MM.1S (cell line): Measurements from ENCODE around the gene C3orf20.

Experiments
- DNase-seq: peaks from one replicate; pipeline ENCODE4 v3.0.0-alpha.2; 2015
- H2AFZ ChIP-seq: fragments of 300-600 bp; sonication (generic); 2 replicates; pipeline ENCODE4 v1.6.0; 2016; ENCODE audit warnings: antibody characterized with exemption, low read length
- H3F3A ChIP-seq: fragments of 300-600 bp; sonication (generic); 2 replicates; pipeline ENCODE4 v1.6.1; 2016; ENCODE audit warnings: mild to moderate bottlenecking, antibody characterized with exemption, low read length, moderate library complexity, mixed read lengths; ENCODE audit not compliant: insufficient read depth
- H3K27ac ChIP-seq: fragments of 300-600 bp; sonication (generic); 2 replicates; pipeline ENCODE4 v1.5.1; 2016; ENCODE audit warnings: mild to moderate bottlenecking, low read length
- H3K27me3 ChIP-seq: fragments of 300-600 bp; sonication (generic); replicated peaks from 2 replicates; pipeline ENCODE4 v1.6.0; 2016; ENCODE audit warnings: low read length; ENCODE audit not compliant: insufficient read depth
- H3K36me3 ChIP-seq: fragments of 300-600 bp; sonication (generic); replicated peaks from 2 replicates; pipeline ENCODE4 v1.6.1; 2016; ENCODE audit warnings: mild to moderate bottlenecking, low read length, mixed read lengths; ENCODE audit not compliant: insufficient read depth
- H3K4me1 ChIP-seq: fragments of 300-600 bp; sonication (generic); 2 replicates; pipeline ENCODE4 v1.6.1; 2016; ENCODE audit warnings: low read length, mixed read lengths
- H3K4me2 ChIP-seq: fragments of 300-600 bp; sonication (generic); 2 replicates; pipeline ENCODE4 v1.6.0; 2016; ENCODE audit warnings: low read depth, low read length
- H3K4me3 ChIP-seq: fragments of 300-600 bp; sonication (generic); 2 replicates; pipeline ENCODE4 v1.5.1; 2016; ENCODE audit warnings: low read length, mixed read lengths
- H3K79me2 ChIP-seq: fragments of 300-600 bp; sonication (generic); 2 replicates; pipeline ENCODE4 v1.6.1; 2016; ENCODE audit warnings: mixed run types, low read length, mixed read lengths
- H3K9ac ChIP-seq: fragments of 300-600 bp; sonication (generic); 2 replicates; pipeline ENCODE4 v1.6.1; 2016; ENCODE audit warnings: low read length, mixed read lengths
- H3K9me2 ChIP-seq: fragments of 300-600 bp; sonication (generic); replicated peaks from 2 replicates; pipeline ENCODE4 v1.6.1; 2016; ENCODE audit warnings: mild to moderate bottlenecking, low read length, mixed read lengths; ENCODE audit not compliant: insufficient read depth
- H3K9me3 ChIP-seq: fragments of 300-600 bp; sonication (generic); replicated peaks from 2 replicates; pipeline ENCODE4 v1.6.1; 2016; ENCODE audit warnings: mild to moderate bottlenecking, low read length, mixed read lengths; ENCODE audit not compliant: insufficient read depth
- H4K20me1 ChIP-seq: fragments of 300-600 bp; sonication (generic); 2 replicates; pipeline ENCODE4 v1.6.1; 2016; ENCODE audit warnings: mild to moderate bottlenecking, low read length, moderate library complexity, mixed read lengths; ENCODE audit not compliant: insufficient read depth
- EZH2 ChIP-seq: fragments of 300-600 bp; sonication (generic); optimal IDR thresholded peaks from 2 replicates; pipeline ENCODE3; 2017; ENCODE audit warnings: low read depth, mild to moderate bottlenecking, antibody characterized with exemption, low read length, mixed read lengths
- EZH2phosphoT487 ChIP-seq: fragments of 300-600 bp; sonication (generic); IDR thresholded peaks from 2 replicates; pipeline ENCODE4 v1.6.1; 2018; ENCODE audit warnings: antibody characterized with exemption, low read length
- TF ChIP-seq, protein P1 (sequence below): fragments of 300-600 bp; sonication (generic); IDR thresholded peaks from 2 replicates; pipeline ENCODE4 v1.5.1; 2016; ENCODE audit warnings: antibody characterized with exemption, low read length, mixed read lengths

C3orf20 gene

DNA sequence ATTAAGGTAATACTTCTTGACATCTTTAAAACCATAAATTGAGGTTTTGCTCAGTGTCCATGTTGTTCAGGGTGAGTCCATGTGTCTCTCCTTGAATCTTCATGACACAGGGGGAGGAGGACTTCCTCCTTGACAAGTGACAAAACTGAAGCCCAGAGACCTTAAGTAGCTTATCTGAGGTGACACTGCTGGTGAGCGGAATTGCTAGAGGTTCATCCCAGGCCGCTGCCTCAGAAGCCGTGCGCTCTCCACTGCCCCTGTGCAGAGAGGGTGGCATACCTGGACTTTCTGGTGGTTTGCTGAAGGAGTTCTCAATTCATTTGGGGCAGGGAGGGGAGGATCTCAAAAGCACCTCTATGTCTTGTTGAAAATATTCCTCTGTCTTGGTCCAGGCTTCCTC is 46.5 kb upstream of the C3orf20 start:
- H3K79me2 ChIP-seq = no peaks in the 10 kb centered on the region
- H3K4me2 ChIP-seq = no peak overlapping the region
- no peaks in the 10 kb centered on the region for H3F3A ChIP-seq
- no peaks in the 10 kb centered on the region for H4K20me1 ChIP-seq
- no peak overlapping the region for H2AFZ ChIP-seq
- no peak overlapping the region for H3K9ac ChIP-seq
- no peaks in the 10 kb centered on the region for H3K4me1 ChIP-seq
- H3K27me3 ChIP-seq = peaks cover 7% of the 10 kb centered on the region; the same call in 1 of the 2 replicates
- no peaks in the 10 kb centered on the region for H3K9me2 ChIP-seq
- H3K9me3 ChIP-seq = no peaks in the 10 kb centered on the region
- no peak overlapping the region for H3K27ac ChIP-seq
- no peak for DNase-seq
- no peaks in the 10 kb centered on the region for H3K36me3 ChIP-seq
- no peak overlapping the region for H3K4me3 ChIP-seq
- TF ChIP-seq, protein P1, sequence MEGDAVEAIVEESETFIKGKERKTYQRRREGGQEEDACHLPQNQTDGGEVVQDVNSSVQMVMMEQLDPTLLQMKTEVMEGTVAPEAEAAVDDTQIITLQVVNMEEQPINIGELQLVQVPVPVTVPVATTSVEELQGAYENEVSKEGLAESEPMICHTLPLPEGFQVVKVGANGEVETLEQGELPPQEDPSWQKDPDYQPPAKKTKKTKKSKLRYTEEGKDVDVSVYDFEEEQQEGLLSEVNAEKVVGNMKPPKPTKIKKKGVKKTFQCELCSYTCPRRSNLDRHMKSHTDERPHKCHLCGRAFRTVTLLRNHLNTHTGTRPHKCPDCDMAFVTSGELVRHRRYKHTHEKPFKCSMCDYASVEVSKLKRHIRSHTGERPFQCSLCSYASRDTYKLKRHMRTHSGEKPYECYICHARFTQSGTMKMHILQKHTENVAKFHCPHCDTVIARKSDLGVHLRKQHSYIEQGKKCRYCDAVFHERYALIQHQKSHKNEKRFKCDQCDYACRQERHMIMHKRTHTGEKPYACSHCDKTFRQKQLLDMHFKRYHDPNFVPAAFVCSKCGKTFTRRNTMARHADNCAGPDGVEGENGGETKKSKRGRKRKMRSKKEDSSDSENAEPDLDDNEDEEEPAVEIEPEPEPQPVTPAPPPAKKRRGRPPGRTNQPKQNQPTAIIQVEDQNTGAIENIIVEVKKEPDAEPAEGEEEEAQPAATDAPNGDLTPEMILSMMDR = no peak
- TF ChIP-seq EZH2phosphoT487 = no peak
- no peak for TF ChIP-seq EZH2

DNA sequence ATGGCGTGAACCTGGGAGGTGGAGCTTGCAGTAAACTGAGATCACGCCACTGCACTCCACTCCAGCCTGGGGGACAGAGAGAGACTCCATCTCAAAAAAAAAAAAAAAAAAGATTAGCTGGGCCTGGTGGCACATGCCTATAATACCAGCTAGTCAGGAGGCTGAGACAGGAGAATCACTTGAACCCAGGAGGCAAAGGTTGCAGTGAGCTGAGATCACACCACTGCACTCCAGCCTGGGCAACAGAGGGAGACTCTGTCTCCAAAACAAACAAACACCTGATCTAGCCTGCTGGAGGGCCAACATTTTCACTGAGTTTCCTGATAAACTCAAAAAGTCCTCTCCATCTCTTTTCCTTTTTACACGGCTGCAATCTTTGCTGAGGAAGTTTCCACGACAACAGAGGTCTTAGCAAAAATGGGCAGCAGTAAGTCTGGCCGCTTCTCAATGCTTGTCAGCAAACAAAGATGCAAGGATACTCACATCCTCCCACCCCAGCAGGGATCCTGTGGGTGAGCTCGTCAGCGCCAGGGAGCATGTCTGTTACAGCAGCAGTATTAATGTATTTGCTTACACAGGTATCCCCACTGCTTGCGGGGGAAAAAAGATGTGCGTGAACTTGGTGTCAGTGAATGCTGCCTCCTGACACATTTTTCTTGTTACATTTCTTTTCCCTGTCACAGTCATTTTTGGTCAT is 44.4 kb upstream of the C3orf20 start:
- Histone ChIP-seq H3F3A (no peaks in the 10 kb centered on the region), H3K4me2 (no peak overlapping the region), H3K36me3 (no peaks in the 10 kb centered on the region), H4K20me1 (no peaks in the 10 kb centered on the region), H3K9me3 (no peaks in the 10 kb centered on the region), H3K9me2 (no peaks in the 10 kb centered on the region), H3K4me3 (no peak overlapping the region), H3K4me1 (no peaks in the 10 kb centered on the region), H3K27me3 (no peaks in the 10 kb centered on the region; the same call in 1 of the 2 replicates), H3K79me2 (no peaks in the 10 kb centered on the region), H3K9ac (no peak overlapping the region), H2AFZ (no peak overlapping the region), H3K27ac (no peak overlapping the region)
- TF ChIP-seq EZH2phosphoT487 = no peak
- no peak for TF ChIP-seq EZH2
- TF ChIP-seq, protein P1 = no peak
- no peak for DNase-seq

DNA sequence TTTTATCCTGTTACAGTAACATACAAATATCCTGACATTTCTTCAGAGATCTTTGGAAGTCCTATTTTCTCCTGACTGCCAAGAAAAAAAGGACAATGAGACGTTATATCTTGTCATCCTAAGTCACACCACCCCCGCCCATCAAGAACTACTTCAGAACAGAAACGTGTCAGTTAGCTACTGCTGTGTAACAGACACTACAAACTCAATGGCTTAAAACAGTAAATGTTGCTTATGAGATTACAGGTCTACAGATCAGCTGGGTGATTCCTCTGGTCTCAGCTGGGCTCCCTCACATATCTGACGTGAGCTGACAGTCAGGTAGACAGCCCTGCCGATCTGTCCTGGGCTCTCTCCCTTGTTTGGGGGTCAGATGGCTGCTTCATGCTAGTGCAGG is 43.8 kb upstream of the C3orf20 start:
- H3K9me2 ChIP-seq = no peaks in the 10 kb centered on the region
- H3K9ac ChIP-seq = no peak overlapping the region
- TF ChIP-seq, protein P1 = no peak
- TF ChIP-seq EZH2phosphoT487 (no peak), EZH2 (no peak)
- no peak overlapping the region for H3K27ac ChIP-seq
- no peak overlapping the region for H3K4me2 ChIP-seq
- H4K20me1 ChIP-seq = no peaks in the 10 kb centered on the region
- H3K36me3 ChIP-seq = no peaks in the 10 kb centered on the region
- no peaks in the 10 kb centered on the region for H3K4me1 ChIP-seq
- H3F3A ChIP-seq = no peaks in the 10 kb centered on the region
- no peaks in the 10 kb centered on the region for H3K79me2 ChIP-seq
- H3K27me3 ChIP-seq = no peaks in the 10 kb centered on the region; the same call in 1 of the 2 replicates
- no peak overlapping the region for H2AFZ ChIP-seq
- no peak for DNase-seq
- no peak overlapping the region for H3K4me3 ChIP-seq
- no peaks in the 10 kb centered on the region for H3K9me3 ChIP-seq
